ENCODE data around the gene ZBTB40.

- TF ChIP-seq CTCF (conservative IDR thresholded peaks at IDR 0.05) = no peak
- TF ChIP-seq EZH2 (IDR thresholded peaks at IDR 0.05; ENCODE audit: low read depth) = no peak
These were observed 76.8 kb downstream of the ZBTB40 start for GRCh38 chr1:22528451-22528850.
